ENCODE results near the gene CDC42EP1.
"Not testable (repeated sequence)": the region's sequence is repeated elsewhere in the genome, so short reads cannot be mapped to it uniquely, and the experiment has no call there.

The CDC42EP1 gene

DNA sequence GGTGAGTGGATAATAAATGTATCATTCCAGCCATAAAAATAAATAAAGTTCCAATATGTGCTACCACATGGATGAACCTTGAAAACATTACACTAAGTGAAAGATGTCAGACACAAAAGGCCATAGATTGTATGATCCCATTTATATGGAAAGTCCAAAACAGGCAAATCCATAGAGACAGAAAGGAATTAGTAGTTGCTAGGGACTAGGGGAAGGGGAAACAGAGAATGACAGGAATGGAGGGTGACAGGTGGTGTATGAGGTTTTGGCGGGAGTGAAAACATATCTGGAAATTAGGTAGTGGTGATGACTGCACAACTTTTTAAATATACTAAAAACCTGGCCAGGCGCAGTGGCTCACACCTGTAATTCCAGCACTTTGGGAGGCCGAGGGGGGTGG lies 25.8 kb upstream of the CDC42EP1 start:
- DNase-seq (ENCODE audit: low spot score), result no peak

- DNase-seq (ENCODE audit: low spot score), result no peak
Observed at GRCh38 chr22:37535159-37535558, 25.1 kb upstream of the CDC42EP1 start.

DNA sequence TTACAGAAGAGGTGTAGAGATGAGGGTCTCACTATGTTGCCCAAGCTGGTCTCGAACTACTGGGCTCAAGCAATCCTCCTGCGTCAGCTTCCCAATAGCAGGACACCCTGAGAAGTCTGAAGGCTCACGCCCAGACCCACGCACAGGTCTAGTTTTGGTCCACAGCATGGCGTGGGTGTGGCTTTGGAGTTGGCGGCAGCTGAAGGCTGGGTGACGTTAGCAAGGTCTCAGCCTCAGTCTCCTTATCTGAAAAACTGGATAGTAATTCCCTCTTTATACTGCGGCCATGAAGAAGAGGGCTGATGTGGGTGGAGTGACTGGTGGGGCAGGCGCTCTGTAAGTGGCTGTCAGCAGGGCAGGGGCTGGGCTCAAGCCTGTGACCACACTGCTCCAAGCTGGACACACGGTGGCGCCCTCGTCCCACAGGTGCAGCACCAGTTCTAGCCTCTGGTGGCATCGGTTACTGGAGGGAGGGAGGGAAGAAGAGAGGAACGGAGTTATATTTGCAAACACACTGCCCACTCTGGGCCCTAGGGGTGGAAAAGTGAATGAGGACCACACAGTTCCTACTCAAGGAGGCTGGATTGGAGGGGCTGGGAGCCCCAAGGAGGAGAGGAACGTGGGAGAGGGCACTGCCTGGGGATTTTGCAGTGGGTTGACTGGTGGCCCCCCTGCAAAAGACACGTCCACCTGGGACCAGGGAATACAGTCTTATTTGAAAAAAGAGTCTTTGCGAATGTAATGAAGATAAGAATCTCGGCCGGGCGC lies 21.5 kb upstream of the CDC42EP1 start:
- peak; percentile 89 for DNase-seq (ENCODE audit: low spot score)

GRCh38 chr22:37539790-37540189 lies 20.5 kb upstream of the CDC42EP1 start:
- DNase-seq (ENCODE audit: low spot score), result not testable (repeated sequence)

- not testable (repeated sequence) for DNase-seq (ENCODE audit: low spot score)
Observed at GRCh38 chr22:37542416-37542815, 17.9 kb upstream of the CDC42EP1 start.

DNA sequence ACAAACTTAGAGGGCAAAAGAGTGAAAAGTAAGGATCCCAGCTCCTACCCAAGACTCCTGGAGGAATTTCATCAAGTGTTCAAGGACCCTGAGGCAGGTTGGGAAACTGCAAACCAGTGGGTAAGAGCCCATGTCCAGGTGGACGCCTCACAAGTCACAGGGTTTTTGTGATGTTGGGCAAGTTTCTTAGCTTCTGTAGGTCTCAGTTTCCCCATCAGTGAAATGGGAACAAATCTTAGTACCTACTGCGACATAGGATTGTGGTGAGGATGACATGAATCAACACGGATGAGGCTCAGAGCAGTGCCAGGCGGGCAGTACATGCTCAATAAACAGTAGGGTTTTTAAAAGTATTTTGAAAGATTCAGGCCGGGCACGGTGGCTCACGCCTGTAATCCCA lies 17.3 kb upstream of the CDC42EP1 start:
- no peak for DNase-seq (ENCODE audit: low spot score)

- peak; percentile 74 for DNase-seq (ENCODE audit: low spot score)
Observed at GRCh38 chr22:37544955-37545702, 15.2 kb upstream of the CDC42EP1 start.

DNA sequence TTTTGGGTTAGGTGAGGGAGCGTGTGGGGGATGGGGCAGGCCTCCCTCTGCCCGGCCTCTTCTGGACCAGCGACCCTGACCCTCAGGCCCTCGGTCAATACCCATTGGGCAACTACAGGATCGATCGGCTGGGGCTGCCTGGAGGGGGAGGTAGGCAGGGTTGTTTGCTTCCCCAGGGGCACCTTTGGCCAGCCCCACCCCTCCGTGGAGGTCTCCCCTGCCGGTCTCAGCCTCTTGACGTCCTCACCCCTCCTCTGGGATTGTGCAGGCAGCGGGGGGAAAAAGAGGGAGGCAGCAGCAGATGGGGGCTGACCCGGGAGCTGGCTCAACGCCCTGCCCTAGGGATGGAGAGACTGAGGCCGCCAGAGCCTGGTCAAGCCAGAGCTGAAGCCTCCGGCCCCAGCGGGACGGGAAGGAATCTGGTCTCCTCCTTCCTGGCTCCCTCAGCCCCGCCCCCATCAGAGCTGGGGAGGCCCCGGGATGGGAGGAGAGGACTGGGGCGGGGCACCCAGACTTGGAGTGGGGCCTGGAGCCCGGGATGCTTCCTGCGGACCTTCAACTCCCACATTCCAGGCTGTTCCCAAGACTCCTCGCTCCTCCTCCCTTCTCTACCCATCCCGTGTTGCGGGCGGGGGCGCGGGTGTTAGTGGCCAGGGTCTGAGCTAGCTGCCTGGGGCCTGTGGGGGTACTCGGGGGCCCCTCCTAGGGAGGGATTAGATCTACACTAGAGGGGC lies 14.4 kb upstream of the CDC42EP1 start:
- peak; percentile 89 for DNase-seq (ENCODE audit: low spot score)

DNA sequence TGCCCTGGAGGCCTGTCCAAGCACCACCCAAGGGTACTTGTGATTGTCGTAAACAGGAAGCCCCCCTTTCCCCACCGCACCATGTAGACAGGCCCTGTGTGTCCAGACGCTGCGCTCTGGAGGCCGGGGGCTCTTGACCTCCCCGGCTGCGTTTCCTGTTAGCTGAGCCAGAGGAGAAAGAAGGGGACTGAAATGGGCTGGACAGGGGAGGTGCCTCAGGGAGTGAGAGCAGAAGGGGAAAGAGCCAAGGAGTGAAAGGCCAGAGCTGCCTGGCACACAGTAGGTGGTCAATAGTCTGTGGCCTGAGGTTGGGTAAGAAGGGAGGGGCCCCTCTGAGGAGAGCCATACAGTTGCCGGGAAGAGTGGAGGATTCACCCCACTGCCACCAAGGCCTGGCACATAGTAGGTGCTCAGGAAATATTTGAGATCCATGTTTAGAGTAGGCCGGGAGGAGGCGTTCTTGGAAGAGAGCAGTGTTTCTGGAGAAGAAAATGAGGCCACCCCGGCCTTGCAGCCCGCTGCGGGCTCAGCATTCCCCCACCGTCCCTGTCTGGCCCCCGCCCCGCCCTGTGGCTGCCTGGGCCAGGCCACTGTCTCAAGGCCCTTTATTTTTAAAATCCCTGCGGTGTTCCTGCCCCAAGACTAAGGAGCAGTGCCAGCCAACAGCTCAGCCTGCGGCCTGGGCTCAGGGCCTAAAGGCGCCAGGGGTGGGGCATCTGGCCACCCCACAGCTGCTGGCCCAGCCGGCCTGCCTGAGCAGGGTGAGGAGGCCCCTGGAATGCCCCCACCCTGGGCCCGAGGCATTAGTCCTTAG lies 13.6 kb upstream of the CDC42EP1 start:
- peak; percentile 79 for DNase-seq (ENCODE audit: low spot score)

- peak; percentile 44 for DNase-seq (ENCODE audit: low spot score)
Observed at GRCh38 chr22:37547251-37547741, 13.0 kb upstream of the CDC42EP1 start.

GRCh38 chr22:37549704-37550059 lies 10.6 kb upstream of the CDC42EP1 start:
- no peak for DNase-seq (ENCODE audit: low spot score)

- not testable (repeated sequence) for DNase-seq (ENCODE audit: low spot score)
Observed at GRCh38 chr22:37550921-37551320, 9.4 kb upstream of the CDC42EP1 start.

GRCh38 chr22:37551981-37552380 lies 8.3 kb upstream of the CDC42EP1 start:
- DNase-seq (ENCODE audit: low spot score), result no peak

DNA sequence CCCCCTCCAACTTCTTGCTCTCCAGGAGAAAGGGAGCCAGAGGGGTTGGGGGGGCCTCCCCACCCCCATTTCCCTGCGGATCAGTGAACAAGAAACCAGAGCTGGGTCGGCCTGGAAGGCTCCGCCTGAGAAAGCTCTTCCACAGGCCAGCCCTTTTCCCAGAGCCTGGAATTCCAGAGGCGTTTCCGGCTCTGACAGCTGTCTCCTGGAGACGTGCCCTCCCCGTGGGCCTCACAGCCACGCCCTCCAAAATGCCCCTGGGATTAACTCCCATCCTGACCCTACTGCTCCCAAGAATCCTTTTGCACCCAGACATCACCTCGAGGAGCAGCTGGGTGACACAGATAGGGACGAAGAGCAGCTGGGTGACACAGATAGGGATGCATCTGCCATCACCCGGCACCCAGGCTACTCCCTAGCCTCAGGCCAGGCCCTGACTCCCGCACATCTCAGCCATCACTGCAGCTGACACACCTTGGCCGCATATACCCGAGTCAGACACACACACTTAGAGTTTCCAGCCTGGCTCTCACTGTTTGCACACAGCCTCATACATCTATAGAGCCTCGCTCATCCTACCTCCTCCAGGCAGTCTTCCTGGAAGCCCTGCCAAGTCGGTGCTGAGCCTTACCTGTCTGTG lies 7.6 kb upstream of the CDC42EP1 start:
- DNase-seq (ENCODE audit: low spot score), result no peak

DNA sequence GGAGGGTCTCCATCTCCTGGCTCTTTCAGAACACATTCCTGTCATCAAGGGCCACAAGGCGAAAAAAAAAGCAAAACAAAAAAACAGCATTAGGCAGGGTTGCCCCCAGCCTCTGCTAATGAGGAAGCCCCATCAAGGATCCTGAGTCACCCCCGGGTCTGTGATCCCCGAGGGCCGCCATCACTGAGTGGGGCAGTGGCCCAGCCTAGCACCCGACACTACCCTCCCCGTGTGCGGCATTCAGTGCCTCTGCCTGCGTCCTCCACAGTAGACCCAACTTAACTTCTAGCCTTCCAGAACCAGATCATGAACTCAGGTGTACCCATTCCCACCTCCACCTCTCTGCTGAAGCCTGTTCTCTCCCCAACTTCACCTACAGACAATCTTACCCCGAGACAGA lies 6.6 kb upstream of the CDC42EP1 start:
- no peak for DNase-seq (ENCODE audit: low spot score)

DNA sequence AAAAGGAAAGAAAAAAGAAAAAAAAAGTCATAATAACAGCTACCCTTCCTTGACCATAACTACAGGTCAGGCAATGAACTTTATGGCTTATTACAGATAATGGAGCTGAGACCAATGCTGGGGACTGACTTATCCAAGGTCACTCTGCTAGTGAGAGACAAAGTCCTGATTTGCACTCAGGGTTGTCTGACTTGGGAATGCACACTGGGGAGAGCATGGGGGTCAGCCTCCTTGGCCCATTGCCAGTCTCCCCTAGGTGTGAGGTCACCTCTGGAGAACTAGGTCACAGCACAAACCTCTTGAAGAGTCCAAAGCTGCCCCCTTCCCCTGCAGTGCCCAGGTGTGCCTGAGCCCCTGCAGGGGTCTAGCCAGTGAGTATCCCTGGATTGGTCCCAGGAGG lies 5.3 kb upstream of the CDC42EP1 start:
- DNase-seq (ENCODE audit: low spot score), result no peak

- DNase-seq (ENCODE audit: low spot score), result peak; percentile 40
Observed at GRCh38 chr22:37556710-37557109, 3.6 kb upstream of the CDC42EP1 start.

DNA sequence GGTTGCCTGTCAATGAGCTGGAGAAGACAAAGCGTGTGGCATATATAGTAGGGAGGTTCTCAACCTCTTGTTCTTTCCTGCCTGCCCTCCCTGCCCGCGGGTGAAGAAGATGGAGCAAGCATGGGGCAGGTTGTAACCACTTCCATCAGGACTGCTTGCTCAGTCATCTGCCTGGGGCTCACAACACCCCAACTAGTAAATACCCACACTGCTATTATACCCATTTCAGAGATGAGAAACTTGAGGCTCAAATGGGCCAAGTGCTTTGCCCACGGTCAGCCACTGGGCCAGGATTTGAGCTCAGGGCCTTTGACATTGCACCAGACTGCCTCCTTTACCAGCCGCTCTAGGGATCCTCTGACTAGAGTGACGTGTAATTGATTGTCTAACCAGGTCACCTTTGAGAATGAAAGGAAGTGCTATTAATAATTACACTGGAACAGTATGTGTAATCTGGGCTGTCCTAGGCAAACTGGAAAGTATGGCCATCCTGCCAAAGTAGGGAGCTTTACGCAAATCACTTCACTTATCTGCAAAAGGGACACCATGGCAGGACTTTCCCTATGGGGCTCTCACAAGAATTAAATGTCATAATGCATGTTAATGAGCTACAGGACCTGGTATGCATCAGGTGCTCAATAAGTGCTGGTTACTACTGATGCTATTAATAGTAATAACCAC lies 2.8 kb upstream of the CDC42EP1 start:
- no peak for DNase-seq (ENCODE audit: low spot score)

- no peak for DNase-seq (ENCODE audit: low spot score)
Observed at GRCh38 chr22:37558815-37559214, 1.5 kb upstream of the CDC42EP1 start.

DNA sequence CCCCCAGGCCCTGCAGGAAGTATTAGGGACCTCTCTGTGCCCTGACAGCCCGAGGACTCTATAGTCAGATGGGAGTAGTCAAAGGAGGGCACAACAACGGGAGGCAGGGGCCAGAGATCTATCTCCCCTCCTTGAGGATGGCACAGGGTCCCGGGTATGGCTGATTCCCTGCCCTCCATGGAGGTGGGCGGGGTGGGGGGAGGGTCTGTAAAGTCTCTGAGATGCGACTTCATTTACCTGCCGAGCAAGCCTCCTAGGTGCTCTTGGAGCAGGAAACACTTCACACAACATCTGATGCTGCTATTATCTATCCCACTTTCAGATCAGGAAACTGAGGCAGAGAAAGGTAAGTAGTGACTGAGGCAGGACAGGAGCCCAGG lies 769 bp upstream of the CDC42EP1 start:
- DNase-seq (ENCODE audit: low spot score), result no peak

Data from cerebellar cortex (tissue), 1 donor.